GM12874 (cell line): Measurements from ENCODE around the gene C6orf62.

ENCODE experiments used
- CTCF ChIP-seq: IDR thresholded peaks from 2 replicates; pipeline ENCODE4 v1.5.1; 2011; ENCODE audit warnings: low read depth, mild to moderate bottlenecking, control low read depth, low read length, moderate library complexity; ENCODE audit not compliant: insufficient read depth

The C6orf62 gene

GRCh38 chr6:24658573-24659560, 60.1 kb downstream of the C6orf62 start:
- no peak for TF ChIP-seq CTCF

GRCh38 chr6:24655215-24655614, 63.7 kb downstream of the C6orf62 start:
- TF ChIP-seq CTCF: no peak
